HepG2 (cell line): Measurements from ENCODE around the gene TKTL1. TPM values are rescaled to one million over a fixed set of nuclear protein-coding genes. Genes with fewer than 3 reads are reported as not detected.
A peak's percentile ranks its signal among the peaks of the same experiment; 100 is the strongest.

Experiments
- ELF4 ChIP-seq: sonication (generic); formaldehyde crosslinking; IDR thresholded peaks from 2 replicates; pipeline ENCODE4 v1.5.0; 2020; ENCODE audit warnings: missing genetic modification reagents, mild to moderate bottlenecking, moderate library complexity, borderline replicate concordance
- MBD4 ChIP-seq: IDR thresholded peaks from 2 replicates; pipeline ENCODE4 v1.6.1; 2012; ENCODE audit warnings: low read length, inconsistent platforms, borderline replicate concordance
- NR2F1 ChIP-seq, 2 experiments: fragments of 450-650 bp in 1 of 2; formaldehyde crosslinking in 1 of 2; IDR thresholded peaks; 2 replicates each; pipeline versions ENCODE4 v1.5.0 to v1.6.1; 2016 to 2020; ENCODE audit warnings: mild to moderate bottlenecking in 1 of 2, missing compliant biosample characterization in 1 of 2, missing genetic modification reagents in 1 of 2, moderate library complexity in 1 of 2
- PAF1 ChIP-seq: IDR thresholded peaks from 2 replicates; pipeline ENCODE4 v1.6.1; 2016; ENCODE audit warnings: missing genetic modification reagents, missing compliant biosample characterization
- RBAK ChIP-seq: sonication (generic); formaldehyde crosslinking; IDR thresholded peaks from 2 replicates; pipeline ENCODE4 v1.5.1; 2020; ENCODE audit warnings: mild to moderate bottlenecking, missing genetic modification reagents
- RBM22 ChIP-seq: fragments of 200-400 bp; formaldehyde crosslinking; optimal IDR thresholded peaks from 2 replicates; pipeline ENCODE3; 2017; ENCODE audit warnings: mild to moderate bottlenecking, low read length, moderate library complexity
- SCMH1 ChIP-seq: sonication (generic); formaldehyde crosslinking; IDR thresholded peaks from 2 replicates; pipeline ENCODE4 v1.9.0; 2021; ENCODE audit warnings: missing genetic modification reagents, mild to moderate bottlenecking, borderline replicate concordance
- TBX2 ChIP-seq: sonication (generic); formaldehyde crosslinking; IDR thresholded peaks from 2 replicates; pipeline ENCODE4 v1.5.0; 2020; ENCODE audit warnings: missing genetic modification reagents, mild to moderate bottlenecking, borderline replicate concordance
- TFDP1 ChIP-seq: IDR thresholded peaks from 2 replicates; pipeline ENCODE4 v1.6.1; 2016; ENCODE audit warnings: missing compliant biosample characterization, missing genetic modification reagents, borderline replicate concordance
- TRIM22 ChIP-seq: fragments of 450-650 bp; IDR thresholded peaks from 2 replicates; pipeline ENCODE4 v1.6.1; 2017
- ZBTB20 ChIP-seq: sonication (generic); formaldehyde crosslinking; IDR thresholded peaks from 2 replicates; pipeline ENCODE4 v1.8.1; 2023; ENCODE audit warnings: missing genetic modification reagents, low read depth, mild to moderate bottlenecking, borderline replicate concordance
- ZBTB4 ChIP-seq: sonication (generic); formaldehyde crosslinking; IDR thresholded peaks from 2 replicates; pipeline ENCODE4 v1.4.0; 2020; ENCODE audit warnings: missing genetic modification reagents, mild to moderate bottlenecking, borderline replicate concordance
- ZHX1 ChIP-seq: sonication (generic); formaldehyde crosslinking; IDR thresholded peaks from 2 replicates; pipeline ENCODE4 v1.8.1; 2022; ENCODE audit warnings: low read depth, mild to moderate bottlenecking, missing genetic modification reagents
- ZMYM4 ChIP-seq: sonication (generic); formaldehyde crosslinking; IDR thresholded peaks from 2 replicates; pipeline ENCODE4 v1.8.1; 2023; ENCODE audit warnings: mild to moderate bottlenecking, missing genetic modification reagents
- ZNF552 ChIP-seq: sonication (generic); formaldehyde crosslinking; IDR thresholded peaks from 2 replicates; pipeline ENCODE4 v1.9.0; 2022; ENCODE audit warnings: missing genetic modification reagents, mild to moderate bottlenecking, borderline replicate concordance
- ZNF607 ChIP-seq: sonication (generic); formaldehyde crosslinking; IDR thresholded peaks from 2 replicates; pipeline ENCODE4 v1.5.1; 2020; ENCODE audit warnings: missing genetic modification reagents, mild to moderate bottlenecking, borderline replicate concordance
- ZNF777 ChIP-seq: sonication (generic); formaldehyde crosslinking; IDR thresholded peaks from 2 replicates; pipeline ENCODE4 v1.4.0; 2020; ENCODE audit warnings: missing genetic modification reagents
- ZSCAN20 ChIP-seq: sonication (generic); formaldehyde crosslinking; IDR thresholded peaks from 2 replicates; pipeline ENCODE4 v1.4.0; 2020; ENCODE audit warnings: missing genetic modification reagents, mild to moderate bottlenecking, borderline replicate concordance
- polyA plus RNA-seq, 8 experiments: library from polyadenylated mRNA; depleted of rRNA in 3 of 8; stranded (reverse) in 7 of 8; unstranded in 1 of 8; fragments of >200 nt; fragmentation: Illumina TruSeq in 4 of 8; extraction: Trizol in 4 of 8; gene quantifications; 2 replicates each; pipeline versions ENCODE4 v1.2.1 to v1.2.3, GENCODE V29; 2011 to 2016; ENCODE audit warnings: low read depth in 4 of 8, missing spikeins in 1 of 8, mixed read lengths in 1 of 8; ENCODE audit not compliant: insufficient read depth in 1 of 8
- total RNA-seq, 5 experiments: library from RNA; depleted of rRNA; stranded (reverse); fragments of >200 nt; fragmentation: Illumina TruSeq; extraction: Trizol; gene quantifications; 2 replicates each; pipeline ENCODE4 v1.2.3, GENCODE V29; 2016; ENCODE audit warnings: low read depth in 1 of 5

The TKTL1 gene
- total and polyA plus RNA-seq, 2 of the 13 experiments (the other 11 are each of a cell fraction or from before 2014, with no cell fraction given): not detected

- TF ChIP-seq TRIM22: no peak
- TF ChIP-seq ELF4: no peak
- TF ChIP-seq ZNF607 (CRISPR knock-in tag): no peak
- TF ChIP-seq SCMH1 (CRISPR knock-in tag): no peak
- TF ChIP-seq TBX2: peak; percentile 21; the same call in 1 of the 2 replicates
- TF ChIP-seq RBAK (CRISPR knock-in tag): no peak
- TF ChIP-seq NR2F1 (CRISPR knock-in tag; IDR thresholded peaks at IDR 0.05): peak; percentile 18 to 69; a peak in 2 of 4 replicates
- no peak for TF ChIP-seq ZNF777
- no peak for TF ChIP-seq RBM22
- no peak for TF ChIP-seq ZMYM4
- no peak for TF ChIP-seq ZBTB4
- no peak for TF ChIP-seq PAF1 (CRISPR knock-in tag)
- TF ChIP-seq TFDP1 (CRISPR knock-in tag): no peak
- no peak for TF ChIP-seq ZHX1 (CRISPR knock-in tag)
- no peak for TF ChIP-seq ZNF552
- TF ChIP-seq ZBTB20 (CRISPR knock-in tag): no peak
- TF ChIP-seq ZSCAN20 (CRISPR knock-in tag): no peak
- TF ChIP-seq MBD4: no peak
Observed at GRCh38 chrX:154358829-154359228, 63.2 kb downstream of the TKTL1 start (continued).
